HEK293 (cell line): ENCODE measurements around the gene PAQR8.

Experiments used
- ZNF274 ChIP-seq, 2 experiments: fragments of 200-500 bp in 1 of 2; fragments of 450-650 bp in 1 of 2; sonication (Bioruptor generic) in 1 of 2; formaldehyde crosslinking in 1 of 2; IDR thresholded peaks; 2 replicates each; pipeline versions ENCODE4 v1.5.1 to v1.6.1; 2014 to 2016; ENCODE audit warnings: borderline replicate concordance in 1 of 2, inconsistent platforms in 1 of 2, low read length in 1 of 2, missing biosample characterization in 1 of 2, missing genetic modification characterization in 1 of 2
- ZNF561 ChIP-seq: fragments of 450-650 bp; IDR thresholded peaks from 2 replicates; pipeline ENCODE4 v1.5.1; 2018; ENCODE audit warnings: missing biosample characterization, missing genetic modification characterization, borderline replicate concordance

DNA sequence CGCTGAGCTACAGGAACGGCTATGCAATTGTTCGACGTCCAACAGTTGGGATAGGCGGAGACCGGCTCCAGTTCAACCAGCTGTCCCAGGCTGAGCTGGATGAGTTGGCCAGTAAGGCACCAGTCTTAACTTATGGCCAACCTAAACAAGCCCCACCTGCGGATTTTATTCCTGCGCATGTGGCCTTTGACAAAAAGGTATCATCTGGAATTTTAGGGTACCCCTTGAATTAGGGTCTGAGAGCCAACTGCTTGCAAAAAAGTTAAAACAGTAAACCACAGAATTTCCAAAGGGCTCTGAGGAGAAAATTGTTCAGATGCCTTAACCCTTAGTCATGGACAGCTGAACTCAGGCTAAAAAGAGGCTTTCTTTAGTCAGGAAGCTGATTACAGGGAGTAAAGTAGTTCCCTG is 62.0 kb downstream of the PAQR8 start:
- TF ChIP-seq ZNF561 (tag by site-specific recombination) (no peak), ZNF274 (IDR thresholded peaks at IDR 0.05; ENCODE audit: low read length) (no peak), ZNF274 (tag by site-specific recombination; IDR thresholded peaks at IDR 0.05; ENCODE audit: borderline replicate concordance) (no peak)
